ENCODE results near the gene UBE3B.
A peak's percentile ranks its signal among the peaks of the same experiment; 100 is the strongest.
"Not testable (repeated sequence)": the region's sequence is repeated elsewhere in the genome, so short reads cannot be mapped to it uniquely, and the experiment has no call there.

UBE3B gene

GRCh38 chr12:109450980-109451379 lies 26.5 kb upstream of the UBE3B start:
- DNase-seq (ENCODE audit: low spot score): no peak

- no peak for DNase-seq (ENCODE audit: low spot score)
Measured at GRCh38 chr12:109451400-109451799, 26.0 kb upstream of the UBE3B start.

GRCh38 chr12:109452489-109452888 lies 24.9 kb upstream of the UBE3B start:
- DNase-seq (ENCODE audit: low spot score): peak; percentile 60

DNA sequence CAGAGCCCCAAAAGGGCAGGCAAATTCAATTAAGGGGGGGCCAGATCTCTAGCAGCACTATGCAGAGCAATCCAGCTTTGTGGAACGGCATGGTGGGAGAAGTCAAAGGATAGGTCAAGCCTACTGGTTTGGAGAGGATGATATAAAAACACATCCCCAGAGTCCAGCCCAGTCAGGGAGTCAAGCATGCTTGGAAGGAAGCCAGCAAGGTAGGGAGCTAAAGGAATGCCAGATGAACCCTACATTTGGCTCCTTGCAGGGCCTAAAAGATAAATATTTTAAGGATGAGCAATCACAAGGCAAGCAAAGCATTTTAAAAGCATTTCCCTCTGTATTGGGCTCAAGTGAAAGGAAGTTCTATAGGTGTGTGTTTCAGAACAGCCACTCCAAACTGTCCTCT lies 21.7 kb upstream of the UBE3B start:
- no peak for DNase-seq (ENCODE audit: low spot score)

DNA sequence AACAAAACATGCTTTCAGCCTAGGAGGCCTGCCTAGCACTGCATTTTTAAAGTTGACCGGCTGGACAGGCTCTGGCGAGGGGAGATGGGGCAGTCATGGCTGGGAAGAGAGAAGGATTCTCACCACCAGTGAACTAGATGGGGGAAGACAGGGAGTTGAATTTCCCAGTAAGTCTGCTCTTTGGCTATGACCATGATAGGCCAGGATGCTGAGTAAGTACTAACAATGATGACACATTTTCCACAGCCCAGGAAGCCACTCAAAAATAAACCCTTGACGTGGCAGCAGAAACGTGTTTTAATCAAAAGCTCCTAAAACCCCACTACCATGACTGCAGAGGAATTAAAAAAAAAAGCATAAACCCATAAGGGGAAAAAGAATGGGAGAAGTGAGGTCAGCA lies 19.3 kb upstream of the UBE3B start:
- no peak for DNase-seq (ENCODE audit: low spot score)

GRCh38 chr12:109458771-109459208 lies 18.6 kb upstream of the UBE3B start:
- no peak for DNase-seq (ENCODE audit: low spot score)

DNA sequence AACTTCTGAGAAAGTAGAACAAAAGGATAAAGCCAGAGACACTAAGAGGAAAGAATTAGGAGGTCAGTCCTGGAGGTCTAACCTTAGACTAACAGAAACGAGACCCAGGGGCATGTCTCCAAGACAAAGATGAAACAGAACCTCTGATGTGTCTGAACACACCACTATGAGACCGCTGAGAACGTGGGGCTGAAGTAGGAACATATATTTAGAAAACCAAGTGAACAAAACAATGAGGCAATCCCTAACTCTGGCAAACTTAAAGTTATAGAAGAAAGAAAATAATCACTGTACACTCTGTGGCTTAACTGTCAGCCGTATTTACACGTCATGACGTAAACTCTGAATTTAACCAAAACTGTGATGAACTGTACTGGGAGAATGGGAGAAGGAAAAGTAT lies 18.2 kb upstream of the UBE3B start:
- DNase-seq (ENCODE audit: low spot score): no peak

DNA sequence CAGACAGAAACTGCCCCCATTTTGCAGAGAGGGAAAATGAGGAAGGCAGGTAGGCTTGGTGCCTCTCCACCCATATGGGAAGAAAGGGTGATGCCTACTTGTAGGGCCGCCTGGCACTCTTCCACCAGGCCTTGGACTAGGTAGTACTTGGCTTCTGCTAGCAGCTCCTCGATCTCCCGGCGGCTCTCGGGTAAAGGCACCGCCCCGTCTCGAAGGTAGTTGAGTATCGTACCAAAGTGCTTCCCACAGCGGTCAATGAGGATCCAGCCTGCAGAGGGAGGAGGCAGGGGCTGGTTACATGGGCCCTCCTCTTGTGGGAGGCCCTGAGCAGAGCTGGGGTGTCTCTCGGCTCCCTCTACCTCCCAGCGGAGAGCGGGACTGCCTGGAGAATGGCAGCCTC lies 16.9 kb upstream of the UBE3B start:
- no peak for DNase-seq (ENCODE audit: low spot score)

GRCh38 chr12:109461049-109461845 lies 16.2 kb upstream of the UBE3B start:
- no peak for DNase-seq (ENCODE audit: low spot score)

DNA sequence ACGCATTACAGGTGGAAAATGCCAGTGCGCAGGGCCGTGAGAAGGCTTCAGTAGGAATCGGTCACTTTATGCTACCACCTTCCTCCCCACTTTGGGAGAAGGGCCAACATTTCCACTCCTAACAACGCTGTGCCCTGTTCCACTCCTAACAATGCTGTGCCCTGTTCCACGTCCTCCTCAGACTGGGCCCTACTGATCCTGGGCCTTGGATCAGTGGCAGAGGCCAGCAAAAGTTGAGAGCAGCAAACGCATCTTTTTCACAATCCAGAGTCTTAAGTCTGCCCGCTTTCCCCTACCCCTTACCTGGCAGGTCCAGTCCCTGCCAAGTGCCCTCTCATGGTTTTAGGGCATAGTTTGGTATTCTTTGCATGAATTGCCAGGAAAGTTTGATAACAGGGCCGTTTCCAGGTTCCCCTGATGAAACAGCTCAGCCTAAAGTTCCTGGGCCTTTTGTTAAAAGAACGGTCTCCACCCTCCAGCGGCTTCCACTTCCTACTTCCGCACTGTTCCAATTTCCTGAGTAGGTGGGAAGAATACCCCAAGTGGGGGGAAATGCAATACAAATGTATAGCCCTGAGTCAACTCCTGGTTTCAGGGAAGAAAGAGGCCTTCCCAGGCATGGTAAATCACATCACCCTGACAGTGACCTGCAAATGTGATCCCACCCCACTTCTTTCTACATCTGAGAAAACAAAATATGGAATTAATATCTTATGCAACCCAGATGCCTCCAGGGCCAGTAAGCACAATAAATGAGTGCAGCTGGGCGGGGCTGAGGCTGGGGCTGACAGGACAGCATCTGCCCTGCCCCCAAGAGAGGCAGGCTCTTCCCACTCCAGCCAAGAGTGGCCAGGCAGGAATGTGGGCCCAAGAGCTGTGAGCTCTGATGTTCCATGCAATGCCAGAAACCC lies 15.3 kb upstream of the UBE3B start:
- no peak for DNase-seq (ENCODE audit: low spot score)

- no peak for DNase-seq (ENCODE audit: low spot score)
Measured at GRCh38 chr12:109462868-109463692, 14.4 kb upstream of the UBE3B start.

DNA sequence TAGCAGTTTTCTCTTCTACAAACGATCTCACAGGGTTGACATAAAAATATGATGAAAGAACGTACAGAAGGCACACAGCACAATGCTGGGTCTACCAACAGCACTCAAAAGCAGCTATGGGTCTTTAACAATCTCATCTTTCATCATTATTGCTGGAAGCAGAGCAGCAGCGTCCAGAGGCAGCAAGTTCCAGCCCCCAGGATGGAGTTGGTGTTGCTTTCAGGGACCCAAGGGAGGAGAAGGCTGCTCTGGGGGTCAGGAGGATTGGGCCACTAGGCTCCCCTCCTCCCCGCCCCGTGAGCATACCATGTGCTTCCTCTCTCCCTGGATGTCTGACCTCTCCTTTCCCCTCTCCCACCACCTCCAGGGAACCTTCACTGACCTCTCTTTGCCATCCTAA lies 13.7 kb upstream of the UBE3B start:
- DNase-seq (ENCODE audit: low spot score): no peak

GRCh38 chr12:109464642-109465351 lies 12.6 kb upstream of the UBE3B start:
- DNase-seq (ENCODE audit: low spot score): no peak

GRCh38 chr12:109466305-109466704 lies 11.1 kb upstream of the UBE3B start:
- no peak for DNase-seq (ENCODE audit: low spot score)

- no peak for DNase-seq (ENCODE audit: low spot score)
Measured at GRCh38 chr12:109466821-109467220, 10.6 kb upstream of the UBE3B start.

GRCh38 chr12:109467978-109468676 lies 9.3 kb upstream of the UBE3B start:
- no peak for DNase-seq (ENCODE audit: low spot score)

- DNase-seq (ENCODE audit: low spot score): no peak
Measured at GRCh38 chr12:109469517-109469916, 7.9 kb upstream of the UBE3B start.

- DNase-seq (ENCODE audit: low spot score): no peak
Measured at GRCh38 chr12:109473006-109473405, 4.4 kb upstream of the UBE3B start.

GRCh38 chr12:109473526-109474270 lies 3.7 kb upstream of the UBE3B start:
- not testable (repeated sequence) for DNase-seq (ENCODE audit: low spot score)

- DNase-seq (ENCODE audit: low spot score): no peak
Measured at GRCh38 chr12:109475121-109475520, 2.3 kb upstream of the UBE3B start.
